ENCODE measurements around the gene NUSAP1. TPM values are rescaled to one million over a fixed set of nuclear protein-coding genes. Genes with fewer than 3 reads are reported as not detected.
"Not testable (repeated sequence)": the region's sequence is repeated elsewhere in the genome, so short reads cannot be mapped to it uniquely, and the experiment has no call there.

The NUSAP1 gene
- polyA plus RNA-seq, 1 donor = 39.4 TPM

DNA sequence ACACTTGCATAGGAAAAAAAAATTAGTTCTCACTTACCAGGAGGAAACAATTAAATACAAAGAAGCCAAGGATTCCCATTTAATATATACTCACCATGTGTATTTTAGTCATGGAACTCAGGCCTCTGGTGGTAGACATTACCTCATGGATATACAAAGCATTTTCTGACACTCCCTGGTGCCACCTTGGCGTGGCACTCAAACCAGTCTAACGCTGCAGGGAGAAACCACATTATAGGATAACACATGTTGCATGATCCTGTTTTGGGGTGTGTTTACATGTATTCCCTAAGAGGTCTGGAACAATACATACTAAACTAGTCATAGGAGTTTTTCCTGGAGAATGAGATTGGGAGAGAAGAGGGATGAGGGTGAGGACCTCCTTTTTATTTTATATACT, 78.3 kb downstream of the NUSAP1 start:
- H3K36me3 ChIP-seq (ENCODE audit: control insufficient read depth, insufficient read depth, low read length) = no peaks in the 10 kb centered on the region
- H3K4me1 ChIP-seq (ENCODE audit: control insufficient read depth, insufficient read depth, low read length) = peaks cover 7% of the 10 kb centered on the region
- DNase-seq = no peak
- no peaks in the 10 kb centered on the region for H3K9me3 ChIP-seq (ENCODE audit: control insufficient read depth, low read depth, low read length)
- H3K4me3 ChIP-seq (ENCODE audit: low read length) = no peak overlapping the region
- WGBS (ENCODE audit: insufficient coverage, low lambda C conversion rate) = no CpG with 5 or more reads among the region's 2 CpGs
- no peaks in the 10 kb centered on the region for H3K27me3 ChIP-seq (ENCODE audit: control insufficient read depth, insufficient read depth, low read length)
- no peak overlapping the region for H3K27ac ChIP-seq (ENCODE audit: low read length)

DNA sequence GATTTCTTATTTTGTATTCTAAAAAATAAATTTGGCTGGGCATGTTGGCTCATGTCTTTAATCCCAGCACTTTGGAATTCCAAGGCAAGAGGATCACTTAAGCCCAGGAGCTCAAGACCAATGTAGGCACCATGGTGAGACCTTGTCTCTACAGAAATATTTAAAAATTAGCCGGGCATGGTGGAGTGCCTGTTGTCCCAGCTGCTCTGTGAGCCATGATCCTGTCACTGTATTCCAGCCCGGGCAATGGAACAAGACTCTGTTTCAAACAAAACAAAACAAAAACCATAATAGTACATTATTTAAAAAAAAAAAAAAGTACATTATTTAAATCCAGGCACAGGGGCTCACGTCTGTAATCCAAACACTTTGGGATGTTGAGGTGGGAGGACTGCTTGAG, 78.8 kb downstream of the NUSAP1 start:
- Histone ChIP-seq H3K4me1 (ENCODE audit: control insufficient read depth, insufficient read depth, low read length) (peaks cover 10% of the 10 kb centered on the region), H3K27me3 (ENCODE audit: control insufficient read depth, insufficient read depth, low read length) (no peaks in the 10 kb centered on the region), H3K4me3 (ENCODE audit: low read length) (no peak overlapping the region), H3K9me3 (ENCODE audit: control insufficient read depth, low read depth, low read length) (no peaks in the 10 kb centered on the region), H3K36me3 (ENCODE audit: control insufficient read depth, insufficient read depth, low read length) (no peaks in the 10 kb centered on the region), H3K27ac (ENCODE audit: low read length) (no peak overlapping the region)
- DNase-seq = no peak
- WGBS (ENCODE audit: insufficient coverage, low lambda C conversion rate) = 60% methylated on average over 1 of the region's 3 CpGs

DNA sequence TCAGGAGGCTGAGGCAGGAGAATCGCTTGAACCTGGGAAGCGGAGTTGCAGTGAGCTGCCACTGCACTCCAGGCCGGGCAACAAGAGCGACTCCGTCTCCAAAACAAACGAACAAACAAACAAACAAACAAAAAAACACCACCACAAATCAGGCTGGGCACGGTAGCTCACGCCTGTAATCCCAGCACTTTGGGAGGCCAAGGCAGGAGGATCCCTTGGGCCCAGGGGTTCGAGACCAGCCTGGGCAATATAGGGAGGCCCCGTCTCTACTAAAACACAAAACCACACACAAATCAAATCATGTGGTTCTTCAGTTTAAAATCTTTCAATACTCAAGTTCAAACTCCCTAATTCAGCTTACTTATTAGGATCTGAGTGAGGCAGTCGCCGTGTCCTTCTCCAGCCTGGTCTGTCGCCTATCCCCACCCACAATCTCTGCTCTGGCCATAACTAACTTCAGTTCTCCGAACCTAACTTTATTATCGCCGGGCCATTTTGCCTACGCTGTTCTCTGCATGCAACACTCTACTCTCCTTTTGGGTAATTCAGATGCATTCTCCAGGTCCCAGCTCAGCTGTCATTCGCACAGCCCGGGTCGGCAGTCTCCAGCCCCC, 83.6 kb downstream of the NUSAP1 start:
- Histone ChIP-seq H3K27ac (ENCODE audit: low read length) (peak overlapping the region; percentile 96), H3K4me1 (ENCODE audit: control insufficient read depth, insufficient read depth, low read length) (peaks cover 9% of the 10 kb centered on the region), H3K27me3 (ENCODE audit: control insufficient read depth, insufficient read depth, low read length) (no peaks in the 10 kb centered on the region), H3K4me3 (ENCODE audit: low read length) (peak overlapping the region; percentile 98), H3K9me3 (ENCODE audit: control insufficient read depth, low read depth, low read length) (no peaks in the 10 kb centered on the region), H3K36me3 (ENCODE audit: control insufficient read depth, insufficient read depth, low read length) (no peaks in the 10 kb centered on the region)
- WGBS (ENCODE audit: insufficient coverage, low lambda C conversion rate) = no CpG with 5 or more reads among the region's 20 CpGs
- peak in 1 of 2 donors; percentile 19 for DNase-seq

DNA sequence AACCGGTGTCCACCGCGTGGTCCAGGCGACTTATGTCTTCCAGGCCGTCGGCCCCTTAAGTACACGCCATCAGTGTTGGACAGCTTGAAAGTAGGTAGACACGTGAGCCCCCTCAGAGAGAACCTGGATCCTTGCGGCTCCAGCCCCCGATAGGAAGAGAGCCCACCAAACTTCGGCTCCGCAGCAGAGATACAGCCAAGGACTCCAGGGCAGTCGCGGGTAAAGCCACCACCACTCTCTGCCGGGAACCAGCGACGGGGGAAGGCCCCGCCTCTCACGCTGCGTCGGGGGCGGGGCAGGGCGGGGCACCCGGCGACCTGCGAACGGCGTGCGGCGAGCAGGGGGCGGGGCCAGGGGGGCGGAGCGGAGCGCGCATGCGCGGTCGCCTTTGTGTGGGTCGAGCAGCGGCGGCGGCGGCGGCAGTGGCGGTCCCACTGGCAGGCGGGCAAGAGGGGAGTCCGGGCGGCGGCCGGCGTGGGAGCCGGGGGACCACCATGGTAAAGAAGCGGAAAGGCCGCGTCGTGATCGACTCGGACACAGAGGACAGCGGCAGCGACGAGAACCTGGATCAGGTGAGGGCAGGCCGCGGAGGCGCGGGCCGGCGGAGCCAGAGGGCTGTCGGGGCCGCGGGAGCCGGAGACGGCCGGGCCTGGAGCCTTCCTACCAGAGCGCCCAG, 84.2 kb downstream of the NUSAP1 start, which contains the start of gene RTF1:
RTF1 (plus strand) TSS at position 354 of the 676 bp plus-strand sequence; CDS start at position 375, 21 bp downstream.
- Histone ChIP-seq H3K27ac (ENCODE audit: low read length) (peak within 1 kb of the TSS; percentile 96), H3K4me1 (ENCODE audit: control insufficient read depth, insufficient read depth, low read length) (peaks cover 9% of the 10 kb centered on the region), H3K9me3 (ENCODE audit: control insufficient read depth, low read depth, low read length) (no peaks in the 10 kb centered on the region), H3K36me3 (ENCODE audit: control insufficient read depth, insufficient read depth, low read length) (no peaks in the 10 kb centered on the region), H3K4me3 (ENCODE audit: low read length) (peak within 1 kb of the TSS; percentile 98), H3K27me3 (ENCODE audit: control insufficient read depth, insufficient read depth, low read length) (no peaks in the 10 kb centered on the region)
- peak; percentile 91 to 93 for DNase-seq
- no CpG with 5 or more reads among the region's 74 CpGs for WGBS (ENCODE audit: insufficient coverage, low lambda C conversion rate)

DNA sequence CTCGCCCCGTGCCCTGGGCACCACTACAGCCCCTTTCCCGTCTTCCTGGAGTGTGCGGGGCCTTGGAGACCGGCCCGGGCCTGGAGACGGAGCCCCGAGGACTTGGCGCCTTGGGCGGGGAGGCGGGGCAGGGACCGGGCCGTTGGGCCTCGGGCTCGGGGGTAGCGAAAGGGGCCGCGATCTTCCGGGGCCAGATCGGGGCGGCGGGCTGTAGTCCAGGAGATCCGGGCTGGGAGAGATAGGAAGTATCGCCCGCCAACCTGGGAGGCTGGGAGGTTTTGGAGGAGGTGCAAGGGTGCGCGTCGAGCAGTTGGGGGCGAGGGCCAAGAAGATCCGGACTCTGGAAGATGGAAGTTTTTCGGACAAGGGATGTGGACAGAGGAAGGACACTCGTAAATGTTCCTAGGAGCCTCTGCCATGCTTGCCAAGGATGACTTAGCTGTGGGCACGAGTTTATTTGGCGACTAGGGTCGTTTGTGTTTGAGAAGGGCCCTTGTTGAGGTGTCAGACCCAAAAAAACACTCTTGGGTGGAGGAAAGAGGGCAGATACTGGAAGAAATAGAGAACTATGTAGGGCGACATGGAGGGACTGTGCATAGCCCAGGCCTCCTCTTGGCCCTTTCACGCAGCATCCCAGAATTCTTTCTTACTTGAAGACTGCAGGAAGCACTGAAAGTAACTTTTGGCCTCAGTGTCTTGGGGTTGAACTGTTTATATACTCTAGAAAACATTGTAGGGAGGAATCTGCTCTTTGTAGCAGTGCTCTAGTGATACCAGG, 84.9 kb downstream of the NUSAP1 start:
- WGBS (ENCODE audit: insufficient coverage, low lambda C conversion rate) = no CpG with 5 or more reads among the region's 37 CpGs
- Histone ChIP-seq H3K27me3 (ENCODE audit: control insufficient read depth, insufficient read depth, low read length) (no peaks in the 10 kb centered on the region), H3K4me3 (ENCODE audit: low read length) (peak overlapping the region; percentile 88), H3K9me3 (ENCODE audit: control insufficient read depth, low read depth, low read length) (no peaks in the 10 kb centered on the region), H3K27ac (ENCODE audit: low read length) (peak overlapping the region; percentile 64), H3K4me1 (ENCODE audit: control insufficient read depth, insufficient read depth, low read length) (peaks cover 9% of the 10 kb centered on the region), H3K36me3 (ENCODE audit: control insufficient read depth, insufficient read depth, low read length) (no peaks in the 10 kb centered on the region)
- DNase-seq = peak; percentile 21 to 77

DNA sequence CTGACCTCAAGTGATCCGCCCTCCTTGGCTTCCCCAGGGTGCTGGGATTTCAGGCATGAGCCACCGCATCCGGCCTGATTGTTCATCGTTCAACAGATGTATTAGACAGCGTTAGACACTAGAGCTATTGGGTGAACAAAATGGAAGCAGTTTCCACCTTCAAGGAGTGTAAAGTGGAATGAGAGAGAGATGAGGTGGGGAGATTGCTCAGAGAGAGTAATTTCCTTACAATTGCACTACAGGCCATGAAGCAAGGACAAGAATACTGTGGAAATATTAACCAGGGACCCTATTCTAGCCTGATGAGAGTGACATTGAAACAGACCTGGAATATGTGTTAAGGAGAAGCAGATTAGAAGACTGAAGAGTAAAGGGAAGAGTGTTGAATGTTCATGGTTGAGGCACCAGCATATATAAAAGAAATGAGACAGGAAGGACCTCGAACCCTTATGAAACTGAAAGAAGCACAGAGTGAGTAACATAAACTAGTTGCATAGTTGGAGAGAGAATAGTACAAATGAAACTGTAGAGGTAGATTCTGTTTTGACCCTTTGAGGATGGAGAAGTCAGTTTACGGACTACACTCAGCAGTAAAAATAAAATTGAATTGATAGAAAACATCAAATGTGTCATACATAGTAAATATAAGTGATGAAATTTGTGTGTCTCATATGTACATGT, 91.4 kb downstream of the NUSAP1 start:
- Histone ChIP-seq H3K4me1 (ENCODE audit: control insufficient read depth, insufficient read depth, low read length) (no peaks in the 10 kb centered on the region), H3K27ac (ENCODE audit: low read length) (no peak overlapping the region), H3K9me3 (ENCODE audit: control insufficient read depth, low read depth, low read length) (no peaks in the 10 kb centered on the region), H3K36me3 (ENCODE audit: control insufficient read depth, insufficient read depth, low read length) (peaks cover 3% of the 10 kb centered on the region), H3K4me3 (ENCODE audit: low read length) (no peak overlapping the region), H3K27me3 (ENCODE audit: control insufficient read depth, insufficient read depth, low read length) (no peaks in the 10 kb centered on the region)
- DNase-seq = no peak
- 100% methylated on average over 2 of the region's 7 CpGs for WGBS (ENCODE audit: insufficient coverage, low lambda C conversion rate)

DNA sequence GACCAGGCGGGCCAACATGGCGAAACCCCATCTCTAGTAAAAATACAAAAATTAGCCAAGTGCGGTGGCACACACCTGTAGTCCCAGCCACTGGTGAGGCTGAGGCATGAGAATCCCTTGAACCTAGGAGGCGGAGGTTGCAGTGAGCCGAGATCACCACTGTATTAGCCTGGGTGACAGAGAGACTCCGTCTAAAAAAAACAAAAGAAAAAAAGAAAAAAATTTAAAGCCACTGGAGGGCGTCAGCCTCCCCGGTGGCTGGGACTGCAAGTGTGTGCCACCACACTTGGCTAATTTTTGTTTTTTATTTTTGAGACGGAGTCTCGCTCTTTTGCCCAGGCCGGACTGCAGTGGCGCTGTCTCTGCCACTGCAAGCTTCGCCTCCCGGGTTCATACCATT, 92.1 kb downstream of the NUSAP1 start:
- Histone ChIP-seq H3K4me3 (ENCODE audit: low read length) (no peak overlapping the region), H3K4me1 (ENCODE audit: control insufficient read depth, insufficient read depth, low read length) (no peaks in the 10 kb centered on the region), H3K36me3 (ENCODE audit: control insufficient read depth, insufficient read depth, low read length) (peaks cover 3% of the 10 kb centered on the region), H3K27me3 (ENCODE audit: control insufficient read depth, insufficient read depth, low read length) (no peaks in the 10 kb centered on the region), H3K9me3 (ENCODE audit: control insufficient read depth, low read depth, low read length) (no peaks in the 10 kb centered on the region), H3K27ac (ENCODE audit: low read length) (no peak overlapping the region)
- DNase-seq = no peak
- WGBS (ENCODE audit: insufficient coverage, low lambda C conversion rate) = no CpG with 5 or more reads among the region's 14 CpGs

DNA sequence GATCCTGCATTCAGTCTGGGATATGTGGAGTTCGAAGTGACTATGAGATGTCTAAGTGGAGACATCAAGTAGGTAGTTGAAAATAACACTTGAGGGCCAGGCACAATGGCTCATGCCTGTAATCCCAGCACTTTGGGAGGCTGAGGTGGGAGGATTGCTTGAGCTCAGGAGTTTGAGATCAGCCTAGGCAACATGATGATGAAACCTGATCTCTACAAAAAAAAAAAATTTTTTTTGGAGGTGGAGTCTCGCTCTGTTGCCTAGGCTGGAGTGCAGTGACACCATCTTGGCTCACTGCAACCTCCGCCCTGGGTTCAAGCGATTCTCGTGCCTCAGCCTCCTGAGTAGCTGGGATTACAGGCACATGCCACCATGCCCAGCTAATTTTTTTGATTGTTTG, 93.2 kb downstream of the NUSAP1 start:
- H3K27me3 ChIP-seq (ENCODE audit: control insufficient read depth, insufficient read depth, low read length); H3K36me3 ChIP-seq (ENCODE audit: control insufficient read depth, insufficient read depth, low read length); H3K4me3 ChIP-seq (ENCODE audit: low read length); DNase-seq; H3K4me1 ChIP-seq (ENCODE audit: control insufficient read depth, insufficient read depth, low read length); H3K9me3 ChIP-seq (ENCODE audit: control insufficient read depth, low read depth, low read length); H3K27ac ChIP-seq (ENCODE audit: low read length): not testable (repeated sequence)
- WGBS (ENCODE audit: insufficient coverage, low lambda C conversion rate) = 80% methylated on average over 1 of the region's 5 CpGs

DNA sequence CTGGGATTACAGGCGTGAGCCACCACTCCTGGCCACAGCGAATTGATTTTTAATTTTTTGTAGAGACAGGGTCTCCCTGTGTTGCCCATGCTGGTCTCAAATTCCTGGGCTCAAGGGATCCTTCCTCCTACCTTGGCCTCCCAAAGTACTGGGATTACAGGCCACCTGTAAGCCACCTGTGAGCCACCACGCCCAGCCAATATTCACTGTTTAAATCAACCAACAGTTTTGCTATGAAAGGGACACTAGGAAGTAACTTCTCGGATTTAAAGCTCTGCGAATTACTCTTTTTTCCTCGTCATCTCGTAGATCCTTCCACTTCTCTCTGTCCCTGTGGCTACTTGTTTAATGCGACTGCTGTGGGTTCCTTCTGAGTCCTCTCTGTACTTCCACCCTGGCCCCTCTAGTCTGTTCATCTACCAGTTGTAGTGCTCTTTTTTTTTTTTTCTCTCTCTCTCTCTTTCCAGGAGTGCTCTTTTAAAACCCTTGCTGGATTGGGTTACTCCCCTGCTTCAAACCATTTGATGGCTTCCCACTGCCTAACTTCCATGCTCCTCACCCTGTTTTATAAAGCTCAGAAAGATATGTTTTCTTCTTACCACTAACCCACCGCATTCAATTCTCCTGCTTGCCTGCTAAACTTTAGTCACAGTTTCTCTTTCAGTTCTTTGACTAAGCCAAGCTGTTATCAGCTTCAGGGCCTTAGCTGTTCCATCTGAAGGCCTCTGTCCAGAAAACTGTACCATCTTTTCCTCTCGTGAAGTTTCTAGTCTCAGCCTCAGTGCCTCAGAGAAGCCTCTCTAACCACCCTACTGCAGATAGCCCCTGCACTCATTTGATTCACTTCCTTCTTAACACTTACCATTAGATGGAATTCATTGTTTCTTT, 96.6 kb downstream of the NUSAP1 start:
- peak in 1 of 2 donors; percentile 22 for DNase-seq
- WGBS (ENCODE audit: insufficient coverage, low lambda C conversion rate) = 86% methylated on average over 5 of the region's 10 CpGs
- Histone ChIP-seq H3K27ac (ENCODE audit: low read length) (peak overlapping the region; percentile 32), H3K9me3 (ENCODE audit: control insufficient read depth, low read depth, low read length) (no peaks in the 10 kb centered on the region), H3K27me3 (ENCODE audit: control insufficient read depth, insufficient read depth, low read length) (no peaks in the 10 kb centered on the region), H3K36me3 (ENCODE audit: control insufficient read depth, insufficient read depth, low read length) (no peaks in the 10 kb centered on the region), H3K4me1 (ENCODE audit: control insufficient read depth, insufficient read depth, low read length) (no peaks in the 10 kb centered on the region), H3K4me3 (ENCODE audit: low read length) (no peak overlapping the region)

All from large intestine (tissue), 3 donors.